Cardiac muscle cell (in vitro differentiated cells and primary cell): ENCODE results near the gene SLC5A12. TPM values are rescaled to one million over a fixed set of nuclear protein-coding genes. Genes with fewer than 3 reads are reported as not detected.
A peak's percentile ranks its signal among the peaks of the same experiment; 100 is the strongest.

Source experiments
- DNase-seq, 2 donors: peaks; one replicate each; pipeline versions ENCODE4 v3.0.0 to v3.0.0-alpha.2; 2010 to 2017; ENCODE audit warnings: low read depth in 1 of 2, low spot score in 1 of 2
- H3K27ac ChIP-seq: fragments of 200-600 bp; sonication (generic); 2 replicates; pipeline ENCODE4 v1.5.1; 2016
- H3K27me3 ChIP-seq: fragments of 200-600 bp; sonication (generic); 2 replicates; pipeline ENCODE4 v1.6.0; 2016; ENCODE audit warnings: control low read depth
- H3K36me3 ChIP-seq: fragments of 200-600 bp; sonication (generic); 2 replicates; pipeline ENCODE4 v1.5.1; 2016; ENCODE audit warnings: control low read depth
- H3K4me1 ChIP-seq: fragments of 200-600 bp; sonication (generic); 2 replicates; pipeline ENCODE4 v1.8.1; 2017; ENCODE audit warnings: low read depth, mild to moderate bottlenecking, mixed run types
- H3K4me3 ChIP-seq: fragments of 200-600 bp; sonication (generic); 2 replicates; pipeline ENCODE4 v1.5.1; 2016; ENCODE audit warnings: mild to moderate bottlenecking
- H3K9me3 ChIP-seq: fragments of 200-600 bp; sonication (generic); 2 replicates; pipeline ENCODE4 v1.5.1; 2017; ENCODE audit warnings: low read depth, mild to moderate bottlenecking, control low read depth
- CTCF ChIP-seq: IDR thresholded peaks from 2 replicates; pipeline ENCODE4 v1.5.1; 2012; ENCODE audit warnings: low read depth, mild to moderate bottlenecking, low read length
- polyA plus RNA-seq: library from polyadenylated mRNA; unstranded; fragments of >200 nt; fragmentation: Nextera tagmentation; extraction: Ambion mirVana; gene quantifications from 2 replicates; pipeline ENCODE4 v1.2.1, GENCODE V29; 2016
- total RNA-seq: library from RNA; depleted of rRNA; stranded (reverse); fragments of >200 nt; gene quantifications from 2 replicates; pipeline ENCODE4 v1.2.3, GENCODE V29; 2016

SLC5A12 gene, protein sequence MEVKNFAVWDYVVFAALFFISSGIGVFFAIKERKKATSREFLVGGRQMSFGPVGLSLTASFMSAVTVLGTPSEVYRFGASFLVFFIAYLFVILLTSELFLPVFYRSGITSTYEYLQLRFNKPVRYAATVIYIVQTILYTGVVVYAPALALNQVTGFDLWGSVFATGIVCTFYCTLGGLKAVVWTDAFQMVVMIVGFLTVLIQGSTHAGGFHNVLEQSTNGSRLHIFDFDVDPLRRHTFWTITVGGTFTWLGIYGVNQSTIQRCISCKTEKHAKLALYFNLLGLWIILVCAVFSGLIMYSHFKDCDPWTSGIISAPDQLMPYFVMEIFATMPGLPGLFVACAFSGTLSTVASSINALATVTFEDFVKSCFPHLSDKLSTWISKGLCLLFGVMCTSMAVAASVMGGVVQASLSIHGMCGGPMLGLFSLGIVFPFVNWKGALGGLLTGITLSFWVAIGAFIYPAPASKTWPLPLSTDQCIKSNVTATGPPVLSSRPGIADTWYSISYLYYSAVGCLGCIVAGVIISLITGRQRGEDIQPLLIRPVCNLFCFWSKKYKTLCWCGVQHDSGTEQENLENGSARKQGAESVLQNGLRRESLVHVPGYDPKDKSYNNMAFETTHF
- total RNA-seq = 0.07 and 0.33 TPM in 2 replicates
- 0.18 and 1.0 TPM in 2 replicates for polyA plus RNA-seq

- no peak for DNase-seq
- H3K27me3 ChIP-seq = no peaks in the 10 kb centered on the region
- no peak within 1 kb of the TSS for H3K4me3 ChIP-seq
- H3K36me3 ChIP-seq = no peaks in the 10 kb centered on the region
- no peaks in the 10 kb centered on the region for H3K4me1 ChIP-seq
- TF ChIP-seq CTCF = no peak
- H3K27ac ChIP-seq = no peak within 1 kb of the TSS
- no peaks in the 10 kb centered on the region for H3K9me3 ChIP-seq
Measured at GRCh38 chr11:26721948-26722475, at the start of gene SLC5A12. Gene SLC5A12, minus strand, starts transcription at chr11:26722060. Its CDS starts 346 bp downstream, at chr11:26721714.

DNA sequence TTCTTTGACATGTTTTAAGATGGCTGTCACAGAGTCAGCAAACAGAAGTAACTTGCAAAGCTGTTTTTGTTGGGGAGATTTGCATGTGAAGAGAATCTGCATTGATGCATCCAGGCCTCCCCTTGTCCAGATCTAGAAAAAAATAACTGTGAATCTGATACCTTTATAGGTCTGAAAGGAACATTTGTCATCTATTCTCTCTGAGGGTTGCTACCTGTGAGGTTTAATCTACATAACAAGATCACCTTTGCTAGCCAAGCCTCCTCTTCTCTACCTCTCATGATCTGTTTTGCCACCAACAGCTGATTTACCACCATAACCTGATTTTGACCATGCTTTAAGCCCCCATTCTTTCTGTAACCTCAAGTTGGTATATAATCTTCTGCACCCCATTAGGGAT, 47.2 kb upstream of the SLC5A12 start:
- H3K36me3 ChIP-seq = no peaks in the 10 kb centered on the region
- H3K9me3 ChIP-seq = no peaks in the 10 kb centered on the region
- H3K27me3 ChIP-seq = no peaks in the 10 kb centered on the region
- H3K27ac ChIP-seq = no peak overlapping the region
- DNase-seq = no peak
- no peak for TF ChIP-seq CTCF
- no peak overlapping the region for H3K4me3 ChIP-seq
- H3K4me1 ChIP-seq = no peaks in the 10 kb centered on the region

- Histone ChIP-seq H3K4me1 (no peaks in the 10 kb centered on the region), H3K9me3 (no peaks in the 10 kb centered on the region), H3K27me3 (no peaks in the 10 kb centered on the region), H3K36me3 (no peaks in the 10 kb centered on the region), H3K27ac (no peak overlapping the region), H3K4me3 (no peak overlapping the region)
- TF ChIP-seq CTCF = no peak
- peak in 1 of 2 donors; percentile 29 for DNase-seq
Measured at GRCh38 chr11:26767060-26767459, 45.2 kb upstream of the SLC5A12 start.

GRCh38 chr11:26765323-26765722, 43.5 kb upstream of the SLC5A12 start:
- Histone ChIP-seq H3K4me3 (no peak overlapping the region), H3K4me1 (no peaks in the 10 kb centered on the region), H3K36me3 (no peaks in the 10 kb centered on the region), H3K27ac (no peak overlapping the region), H3K9me3 (no peaks in the 10 kb centered on the region), H3K27me3 (no peaks in the 10 kb centered on the region)
- TF ChIP-seq CTCF = no peak
- peak in 1 of 2 donors; percentile 34 for DNase-seq

DNA sequence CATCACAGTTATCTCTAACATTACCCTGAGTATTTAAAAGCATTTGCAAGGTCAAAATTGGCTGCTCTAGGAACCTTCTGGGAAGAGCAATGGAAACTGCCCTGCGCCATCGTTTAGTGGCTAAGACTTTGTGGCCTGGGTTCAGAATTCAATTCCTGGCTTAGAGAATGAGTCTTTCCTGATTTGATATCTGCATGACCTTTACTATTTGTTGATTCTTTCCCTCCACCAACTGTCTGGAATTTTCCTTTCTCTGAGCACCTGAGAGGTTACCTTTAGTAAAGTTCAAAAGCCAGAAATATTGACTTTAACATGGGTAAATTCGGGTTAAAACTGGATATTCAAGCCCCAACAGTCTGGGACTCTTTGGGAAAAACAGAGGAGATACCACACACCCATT, 43.0 kb upstream of the SLC5A12 start:
- H3K4me1 ChIP-seq = no peaks in the 10 kb centered on the region
- TF ChIP-seq CTCF = no peak

More for the DNA sequence above, 43.0 kb upstream of the SLC5A12 start:
- no peak overlapping the region for H3K4me3 ChIP-seq
- H3K9me3 ChIP-seq = no peaks in the 10 kb centered on the region
- H3K27me3 ChIP-seq = no peaks in the 10 kb centered on the region
- DNase-seq = no peak
- no peak overlapping the region for H3K27ac ChIP-seq
- no peaks in the 10 kb centered on the region for H3K36me3 ChIP-seq
